Measurements from ENCODE around the gene CGB3. TPM values are rescaled to one million over a fixed set of nuclear protein-coding genes. Genes with fewer than 3 reads are reported as not detected.
A peak's percentile ranks its signal among the peaks of the same experiment; 100 is the strongest.
"Not testable (repeated sequence)": the region's sequence is repeated elsewhere in the genome, so short reads cannot be mapped to it uniquely, and the experiment has no call there.

CGB3 gene
- total RNA-seq, 1 donor from 2014 or later, result not detected

- not testable (repeated sequence) for DNase-seq (ENCODE audit: low spot score in 2 of 2)
Observed at GRCh38 chr19:49043548-49043947, 19.4 kb upstream of the CGB3 start, which contains the start of gene CGB5. Gene CGB5, plus strand, starts transcription at chr19:49043848. Its CDS starts 362 bp downstream, at chr19:49044210.

GRCh38 chr19:49042666-49043065 lies 18.5 kb upstream of the CGB3 start:
- DNase-seq (ENCODE audit: low spot score in 2 of 2); FAIRE-seq: not testable (repeated sequence)

More at GRCh38 chr19:49043548-49043947, 19.4 kb upstream of the CGB3 start, which contains the start of gene CGB5:
- FAIRE-seq, result not testable (repeated sequence)

GRCh38 chr19:49042177-49042576 lies 18.0 kb upstream of the CGB3 start:
- DNase-seq (ENCODE audit: low spot score in 2 of 2) (no peak), FAIRE-seq (no peak)

DNA sequence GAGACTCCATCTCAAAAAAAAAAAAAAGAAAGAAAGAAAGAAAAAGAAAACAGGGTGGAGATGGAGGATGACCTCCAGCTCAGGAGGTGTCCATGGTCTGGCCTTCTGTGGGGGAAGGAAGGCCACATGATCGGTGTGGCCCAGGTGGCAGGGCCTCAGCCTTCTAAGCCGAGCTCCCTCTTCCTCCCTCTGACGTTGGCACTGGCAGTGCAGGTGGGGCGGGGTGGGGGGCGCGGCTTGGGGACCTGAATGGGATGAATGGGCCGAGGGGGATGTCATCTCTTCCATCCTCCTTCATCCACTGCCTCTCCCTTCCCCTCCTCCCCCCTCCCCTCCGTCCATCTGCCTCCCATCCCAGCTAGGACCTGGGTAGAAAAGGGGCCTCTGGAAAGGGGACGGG lies 15.6 kb upstream of the CGB3 start:
- not testable (repeated sequence) for FAIRE-seq; DNase-seq (ENCODE audit: low spot score in 2 of 2)

- not testable (repeated sequence) for DNase-seq (ENCODE audit: low spot score in 2 of 2); FAIRE-seq
Observed at GRCh38 chr19:49038557-49039276, 14.6 kb upstream of the CGB3 start.

DNA sequence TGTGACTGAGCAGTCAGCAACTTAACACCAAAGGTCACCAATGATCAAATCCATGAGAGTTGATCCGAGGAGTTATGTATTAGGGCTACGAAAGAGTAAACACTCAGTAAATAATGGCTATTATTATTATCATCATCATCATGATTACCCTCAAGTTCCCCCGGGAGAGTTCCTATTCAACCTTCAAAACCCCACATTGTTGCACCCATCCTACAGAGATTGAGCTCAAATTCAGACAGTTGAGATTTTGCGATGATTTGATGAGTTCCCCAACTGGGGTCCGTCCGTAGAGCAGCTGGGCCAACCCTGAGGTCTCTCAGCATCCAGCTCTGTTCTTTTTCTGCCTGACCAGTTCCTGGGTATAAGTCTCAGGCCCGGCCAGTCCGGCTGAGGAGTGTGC lies 14.0 kb upstream of the CGB3 start:
- not testable (repeated sequence) for DNase-seq (ENCODE audit: low spot score in 2 of 2); FAIRE-seq

DNA sequence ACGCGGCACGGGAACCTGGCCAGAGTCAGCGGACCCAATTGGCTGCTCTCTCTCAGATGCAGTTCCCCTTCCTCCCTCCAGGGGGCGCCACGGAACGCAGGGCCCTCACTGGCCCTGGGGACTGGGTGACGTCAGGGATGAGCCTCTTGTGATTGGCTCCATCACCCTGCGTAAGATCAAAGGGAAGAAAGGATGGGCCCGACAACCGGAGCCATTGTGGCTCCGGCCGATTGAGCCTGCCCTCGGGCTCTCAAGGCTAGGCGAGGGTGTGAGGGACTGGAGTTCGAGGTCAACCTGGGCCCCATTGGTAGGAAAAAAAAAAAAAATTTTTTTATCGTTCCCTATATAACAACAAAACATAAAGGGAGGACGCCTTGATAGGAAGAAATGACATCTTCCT lies 12.7 kb upstream of the CGB3 start, which contains the start of gene CGB1:
TSS of gene CGB1 (minus strand) at position 81 of the 400 bp plus-strand sequence. CDS start 184 bp downstream, outside the sequence.
- FAIRE-seq; DNase-seq (ENCODE audit: low spot score in 2 of 2): not testable (repeated sequence)

DNA sequence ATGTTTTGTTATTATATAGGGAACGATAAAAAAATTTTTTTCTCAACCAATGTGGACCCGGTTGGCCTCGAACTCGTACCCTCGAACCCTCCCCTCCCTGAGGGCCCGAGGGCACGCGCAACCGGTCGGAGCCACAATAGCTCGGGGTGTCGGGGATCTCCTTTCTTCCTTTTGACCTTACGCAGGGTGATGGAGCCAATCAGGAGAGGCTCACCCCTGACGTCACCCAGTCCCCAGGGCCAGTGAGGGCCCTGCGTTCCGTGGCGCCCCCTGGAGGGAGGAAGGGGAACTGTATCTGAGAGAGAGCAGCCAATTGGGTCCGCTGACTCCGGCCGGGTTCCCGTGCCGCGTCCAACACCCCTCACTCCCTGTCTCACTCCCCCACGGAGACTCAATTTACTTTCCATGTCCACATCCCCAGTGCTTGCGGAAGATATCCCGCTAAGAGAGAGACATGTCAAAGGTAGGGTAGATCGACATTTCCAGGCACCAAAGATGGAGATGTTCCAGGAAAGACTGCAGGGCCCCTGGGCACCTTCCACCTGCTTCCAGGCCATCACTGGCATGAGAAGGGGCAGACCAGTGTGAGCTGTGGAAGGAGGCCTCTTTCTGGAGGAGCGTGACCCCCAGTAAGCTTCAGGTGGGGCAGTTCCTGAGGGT lies 7.6 kb upstream of the CGB3 start, which contains the start of gene CGB2:
TSS of gene CGB2 (plus strand) at position 249 of the 660 bp plus-strand sequence. CDS start at position 455, 206 bp downstream.
- not testable (repeated sequence) for DNase-seq (ENCODE audit: low spot score in 2 of 2); FAIRE-seq

- not testable (repeated sequence) for DNase-seq (ENCODE audit: low spot score in 2 of 2); FAIRE-seq
Observed at GRCh38 chr19:49030323-49030722, 6.2 kb upstream of the CGB3 start.

DNA sequence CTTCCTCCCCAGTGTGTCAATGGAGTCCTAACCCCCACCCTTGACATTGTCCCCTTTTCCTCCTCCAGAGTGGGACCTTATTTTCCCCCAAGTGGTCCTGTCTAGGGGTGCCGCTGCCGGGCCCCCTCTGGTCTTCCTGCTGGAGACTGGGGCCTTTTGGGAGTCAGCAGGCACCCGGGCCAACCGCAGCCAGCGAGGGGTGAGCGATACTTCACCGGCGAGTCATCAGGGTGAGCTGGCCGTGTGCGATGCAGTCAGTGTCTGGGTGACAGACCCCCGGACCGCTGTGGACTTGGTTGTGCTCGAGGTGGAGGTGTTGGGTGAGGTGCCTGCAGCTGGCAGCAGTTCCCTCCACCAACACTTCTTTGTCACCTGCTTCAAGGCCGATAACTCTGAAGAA lies 5.6 kb upstream of the CGB3 start:
- FAIRE-seq; DNase-seq (ENCODE audit: low spot score in 2 of 2): not testable (repeated sequence)

DNA sequence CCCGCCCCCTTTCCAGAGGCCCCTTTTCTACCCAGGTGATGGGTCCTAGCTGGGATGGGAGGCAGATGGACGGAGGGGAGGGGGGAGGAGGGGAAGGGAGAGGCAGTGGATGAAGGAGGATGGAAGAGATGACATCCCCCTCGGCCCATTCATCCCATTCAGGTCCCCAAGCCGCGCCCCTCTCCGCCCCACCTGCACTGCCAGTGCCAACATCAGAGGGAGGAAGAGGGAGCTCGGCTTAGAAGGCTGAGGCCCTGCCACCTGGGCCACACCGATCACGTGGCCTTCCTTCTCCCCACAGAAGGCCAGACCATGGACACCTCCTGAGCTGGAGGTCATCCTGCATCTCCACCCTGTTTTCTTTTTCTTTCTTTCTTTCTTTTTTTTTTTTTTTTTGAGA lies 4.6 kb upstream of the CGB3 start:
- DNase-seq (ENCODE audit: low spot score in 2 of 2); FAIRE-seq: not testable (repeated sequence)

DNA sequence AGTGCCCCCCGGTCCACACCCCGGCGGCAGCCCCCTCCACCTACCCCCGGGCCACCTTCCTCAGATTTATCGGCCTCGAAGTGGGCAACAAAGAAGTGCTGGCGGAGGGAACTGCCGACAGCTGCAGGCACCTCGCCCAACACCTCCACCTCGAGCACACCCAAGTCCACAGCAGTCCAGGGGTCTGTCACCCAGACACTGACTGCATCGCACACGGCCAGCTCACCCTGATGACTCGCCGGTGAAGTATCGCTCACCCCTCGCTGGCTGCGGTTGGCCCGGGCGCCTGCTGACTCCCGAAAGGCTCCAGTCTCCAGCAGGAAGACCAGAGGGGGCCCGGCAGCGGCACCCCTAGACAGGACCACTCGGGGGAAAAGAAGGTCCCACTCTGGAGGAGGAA lies 1.5 kb upstream of the CGB3 start:
- not testable (repeated sequence) for FAIRE-seq; DNase-seq (ENCODE audit: low spot score in 2 of 2)

GRCh38 chr19:49025088-49025487 lies 955 bp upstream of the CGB3 start:
- not testable (repeated sequence) for FAIRE-seq; DNase-seq (ENCODE audit: low spot score in 2 of 2)

DNA sequence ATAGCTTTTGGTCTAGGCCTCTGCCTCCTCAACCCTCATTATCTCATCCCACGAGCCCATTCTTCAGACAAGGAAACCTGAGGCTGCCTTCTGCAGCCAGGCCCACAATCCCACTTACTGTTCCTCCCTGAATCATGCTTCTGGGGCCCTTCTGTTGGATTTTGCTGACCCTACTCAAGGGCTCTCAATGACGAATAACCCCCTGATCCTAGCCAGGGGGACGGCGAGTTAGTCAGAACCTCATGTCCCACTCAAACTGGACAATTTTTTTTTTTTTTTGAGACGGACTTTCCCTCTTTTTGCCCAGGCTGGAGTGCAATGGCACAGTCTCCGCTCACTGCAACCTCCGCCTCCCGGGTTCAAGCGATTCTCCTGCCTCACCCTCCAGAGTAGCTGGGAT lies 2.0 kb downstream of the CGB3 start:
- DNase-seq (ENCODE audit: low spot score in 2 of 2) (no peak), FAIRE-seq (no peak)

GRCh38 chr19:49020931-49021895 lies 2.9 kb downstream of the CGB3 start:
- DNase-seq (ENCODE audit: low spot score in 2 of 2) (no peak), FAIRE-seq (no peak)

DNA sequence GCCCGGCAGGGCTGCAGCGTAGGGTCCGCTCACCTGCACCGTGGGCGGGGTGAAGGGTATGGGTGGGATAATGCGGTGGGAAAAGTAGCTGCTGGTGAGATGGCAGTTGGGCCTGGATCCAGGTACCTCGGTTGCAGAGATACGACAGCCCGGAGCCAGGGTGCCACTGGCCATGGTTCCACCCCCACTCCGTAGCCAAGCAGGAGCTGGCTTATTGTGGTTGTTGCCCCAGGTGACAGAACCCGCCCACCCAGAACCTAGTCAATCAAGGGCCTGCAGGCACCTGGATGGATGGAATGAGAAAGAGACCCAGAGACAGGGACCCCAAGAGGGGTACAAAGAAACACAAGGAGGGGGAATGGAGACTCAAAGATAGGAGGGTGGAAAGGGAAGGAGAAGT lies 3.8 kb downstream of the CGB3 start:
- FAIRE-seq, result no peak

GRCh38 chr19:49019242-49019932 lies 4.7 kb downstream of the CGB3 start:
- DNase-seq (ENCODE audit: low spot score in 2 of 2) (peak in 1 of 2 donors; percentile 66), FAIRE-seq (no peak)

More for the DNA sequence above, 3.8 kb downstream of the CGB3 start:
- DNase-seq (ENCODE audit: low spot score in 2 of 2), result no peak

DNA sequence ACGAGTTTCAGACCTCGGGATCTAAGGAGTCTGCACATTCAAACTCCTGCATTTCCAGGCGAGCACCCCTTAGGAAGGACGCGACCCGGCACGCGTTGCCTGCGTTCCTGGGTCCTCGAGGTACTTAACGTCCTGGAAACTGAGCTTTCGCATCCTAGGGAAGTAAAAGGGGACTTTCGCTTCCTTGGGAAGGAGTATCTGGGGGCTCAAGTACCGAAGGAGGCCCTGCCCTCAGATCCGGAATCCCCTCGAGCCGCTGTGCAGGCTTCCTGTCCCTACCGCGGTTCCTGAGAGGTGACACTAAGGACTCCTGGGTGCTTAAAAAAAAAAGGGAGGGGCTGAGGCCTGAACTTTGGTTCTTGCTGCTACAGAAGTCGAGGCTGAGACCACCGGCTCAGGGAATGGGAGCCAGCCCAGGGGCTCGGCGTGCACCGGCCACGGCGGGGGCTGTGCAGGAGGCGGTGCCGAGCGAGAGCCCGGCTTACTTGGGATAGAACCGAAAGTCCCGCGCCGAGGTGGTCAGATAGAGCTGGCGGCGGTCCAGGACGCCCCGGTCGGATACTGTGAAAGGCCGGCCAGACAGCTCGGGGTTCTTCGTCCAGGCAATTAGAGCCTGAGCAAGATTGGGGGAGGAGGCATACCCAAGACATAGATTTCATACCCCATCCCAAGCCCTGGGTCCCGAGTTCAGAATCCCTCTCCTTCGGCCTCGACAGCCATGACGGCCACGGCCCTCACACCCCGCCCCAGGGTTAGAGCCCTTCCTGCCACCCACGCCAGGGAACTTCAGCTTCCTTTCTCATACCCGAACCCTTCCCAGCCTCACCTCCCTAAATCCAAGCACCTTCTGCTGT lies 5.5 kb downstream of the CGB3 start:
- not testable (repeated sequence) for FAIRE-seq; DNase-seq (ENCODE audit: low spot score in 2 of 2)

Measured in frontal cortex (tissue), 4 donors.